Fibroblast of skin of abdomen (primary cell): ENCODE results near the gene YPEL3.
A peak's percentile ranks its signal among the peaks of the same experiment; 100 is the strongest.

Experiments used
- DNase-seq: peaks from one replicate; pipeline ENCODE4 v3.0.0-alpha.2; 2013

Gene YPEL3

DNA sequence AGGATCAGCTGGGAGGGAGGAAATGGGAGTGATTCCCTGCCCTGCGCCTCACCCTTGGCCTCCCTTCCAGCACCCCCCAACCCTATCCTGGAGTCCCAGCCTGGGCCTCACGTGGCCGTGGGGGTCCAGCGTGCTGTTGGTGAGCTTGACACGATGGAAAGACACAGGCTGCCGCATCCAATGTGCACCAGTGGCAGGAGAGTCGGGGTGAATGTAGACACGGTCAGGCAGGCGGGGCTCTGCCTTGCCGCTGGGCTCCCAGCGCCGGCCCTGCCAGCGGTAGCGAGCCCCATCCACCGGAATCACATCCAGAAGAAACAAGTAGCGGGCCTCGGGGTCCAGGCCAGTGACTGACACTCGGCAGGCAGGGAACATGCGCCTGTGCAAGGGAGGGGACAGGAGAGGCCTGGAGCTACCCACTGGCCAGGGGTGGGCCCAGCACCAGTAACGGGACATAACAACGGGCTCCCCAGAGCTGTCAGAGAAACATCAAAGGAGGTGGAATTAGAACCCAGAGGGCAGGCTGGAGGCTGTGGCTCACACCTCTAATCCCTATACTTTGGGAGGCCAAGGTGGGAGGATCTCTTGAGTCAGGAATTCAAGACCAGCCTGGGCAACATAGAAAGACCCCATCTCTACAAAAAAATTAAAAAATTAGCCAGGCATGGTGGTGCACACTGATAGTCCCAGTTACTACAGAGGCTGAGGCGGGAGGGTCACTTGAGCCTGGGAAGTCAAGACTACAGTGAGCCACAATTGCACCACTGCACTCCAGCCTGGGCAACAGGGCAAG, 7.0 kb downstream of the YPEL3 start:
- no peak for DNase-seq

DNA sequence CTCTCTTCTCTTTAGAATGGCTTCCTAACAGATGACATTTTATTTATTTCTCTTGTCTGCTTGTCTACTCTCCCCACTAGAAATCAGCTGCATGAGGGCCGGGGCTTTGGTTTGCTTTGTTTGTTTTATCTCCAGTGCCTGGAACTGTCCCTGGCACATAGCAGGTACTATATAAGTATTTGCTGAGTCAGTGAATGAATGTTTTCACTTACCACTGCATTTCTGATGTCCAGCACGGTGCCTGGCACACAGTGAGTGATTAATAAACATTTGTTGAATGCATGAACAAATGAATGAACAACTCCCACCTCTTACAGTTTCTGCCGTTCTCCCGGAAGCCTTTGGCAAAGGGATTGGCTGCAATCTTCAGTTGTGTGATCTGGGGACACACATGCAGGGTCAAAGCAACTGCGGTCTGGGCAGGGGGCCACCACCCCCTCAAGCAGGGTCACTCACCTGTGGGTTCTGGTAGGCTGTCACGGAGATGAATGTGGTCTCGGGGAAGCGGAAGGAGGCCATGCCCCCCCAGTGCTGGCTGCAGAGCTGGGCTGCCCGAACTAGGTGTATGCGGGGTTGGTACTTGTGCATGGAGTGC, 7.7 kb downstream of the YPEL3 start:
- DNase-seq: no peak

DNA sequence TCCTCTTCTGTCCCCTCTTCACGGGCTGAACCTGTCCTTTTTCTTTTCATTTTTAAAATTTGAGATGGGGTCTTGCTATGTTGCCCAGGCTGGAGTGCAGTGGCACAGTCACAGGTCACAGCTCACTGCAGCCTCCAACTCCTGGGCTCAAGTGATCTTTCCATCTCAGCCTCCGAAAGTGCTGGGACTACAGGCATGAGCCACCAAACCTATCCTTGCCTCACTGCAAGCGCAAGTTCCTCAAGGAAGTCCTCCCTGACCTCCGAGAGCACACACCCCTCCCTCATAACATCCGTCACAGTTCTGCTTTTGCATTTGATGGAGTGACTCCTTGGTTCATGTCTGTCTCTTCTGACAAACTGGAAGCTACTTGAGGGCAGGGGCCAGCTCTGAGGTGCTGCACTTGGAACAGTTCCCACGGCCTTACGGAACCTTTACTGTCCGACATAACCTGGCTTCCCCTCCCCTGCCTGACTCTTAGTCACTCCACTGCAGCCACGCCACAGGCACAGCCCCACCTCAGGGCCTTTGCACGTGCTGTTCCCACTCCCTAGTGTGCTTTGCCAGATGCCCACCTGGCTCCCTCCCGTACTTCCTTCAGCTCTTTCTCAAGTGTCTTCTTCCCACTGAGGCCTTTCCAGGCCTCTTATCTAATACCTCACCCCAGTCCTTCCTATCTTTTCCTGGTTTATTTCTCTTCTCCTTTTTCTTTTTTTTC, 8.7 kb downstream of the YPEL3 start:
- no peak for DNase-seq

DNA sequence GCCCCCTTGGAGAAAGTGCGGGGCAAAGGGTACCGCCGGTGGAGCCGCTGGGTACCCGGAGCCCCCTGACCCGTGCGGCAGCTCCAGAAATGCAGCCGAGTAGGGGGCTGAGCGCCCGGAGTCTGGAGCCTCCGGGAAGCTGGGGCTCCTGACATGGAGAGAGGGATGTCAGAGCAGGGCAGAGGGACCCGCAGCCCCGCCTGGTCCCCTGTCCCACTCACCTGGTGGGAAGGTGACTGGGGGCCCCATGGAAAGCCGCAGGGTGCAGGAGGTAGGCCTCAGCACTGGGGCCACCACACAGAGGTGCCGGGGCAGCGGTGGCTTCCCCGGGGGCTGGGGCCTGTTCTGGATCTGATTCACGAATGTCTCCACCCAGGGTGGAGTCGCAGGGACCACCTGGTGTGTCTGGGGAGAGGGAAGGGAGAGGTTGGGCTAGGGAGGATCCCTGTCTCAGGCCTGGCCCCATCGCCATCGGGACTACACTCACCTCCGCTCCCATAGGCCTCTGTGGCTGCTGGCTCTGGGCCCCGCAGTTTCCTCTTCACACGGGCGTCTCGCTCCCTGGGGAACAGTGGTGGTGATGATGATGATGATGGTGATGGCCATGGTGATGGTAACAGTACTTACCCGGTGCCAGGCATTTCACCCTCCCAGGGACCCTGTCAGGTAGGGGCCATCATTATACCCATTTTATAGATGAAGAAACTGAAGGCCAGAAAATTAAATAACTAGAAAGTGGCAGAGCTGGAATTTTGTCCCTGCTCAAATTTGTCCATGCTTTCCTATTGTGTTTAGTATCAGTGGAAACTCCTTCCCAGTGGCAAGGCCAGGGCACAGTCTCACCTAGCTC, 9.5 kb downstream of the YPEL3 start:
- no peak for DNase-seq

DNA sequence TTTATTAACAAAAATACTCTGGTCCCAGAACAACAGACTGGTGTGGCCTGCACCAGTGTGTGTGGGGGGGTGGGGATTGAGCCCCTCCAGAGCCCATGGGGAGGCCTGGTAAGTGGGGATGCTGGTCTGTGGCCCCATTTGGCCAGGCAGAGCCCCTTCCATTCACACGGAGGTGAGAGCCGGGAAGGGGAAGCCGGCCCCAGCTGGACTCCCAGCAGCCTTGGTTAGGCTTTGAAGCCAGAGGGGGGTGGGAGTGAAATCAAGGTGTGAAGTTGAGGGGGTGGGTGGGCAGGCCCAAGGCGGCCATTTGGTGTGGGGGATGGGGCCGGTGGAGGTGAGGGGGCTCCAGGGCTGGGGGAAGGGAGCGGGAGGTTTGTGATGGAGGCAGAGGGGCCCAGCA, 10.2 kb downstream of the YPEL3 start:
- DNase-seq: no peak

DNA sequence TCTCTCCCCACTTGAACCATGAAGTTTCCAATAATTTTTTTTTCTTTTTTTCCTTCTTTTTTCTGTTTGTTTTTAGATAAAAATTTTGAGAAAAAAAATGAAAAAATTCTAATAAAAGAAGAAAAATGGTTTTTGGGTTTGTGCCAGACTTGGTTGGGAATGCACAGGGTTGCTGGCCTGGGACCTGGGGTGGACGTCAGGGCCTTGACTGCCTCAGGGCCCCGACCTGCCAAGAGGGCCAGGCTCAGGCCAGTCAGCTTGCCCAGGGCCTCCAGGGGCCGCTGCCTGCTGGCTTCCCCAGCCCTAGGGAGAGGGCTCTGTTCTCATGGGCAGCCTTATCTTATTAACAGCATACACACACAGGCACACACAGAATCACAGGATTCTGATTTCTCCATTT, 10.8 kb downstream of the YPEL3 start:
- DNase-seq: no peak

DNA sequence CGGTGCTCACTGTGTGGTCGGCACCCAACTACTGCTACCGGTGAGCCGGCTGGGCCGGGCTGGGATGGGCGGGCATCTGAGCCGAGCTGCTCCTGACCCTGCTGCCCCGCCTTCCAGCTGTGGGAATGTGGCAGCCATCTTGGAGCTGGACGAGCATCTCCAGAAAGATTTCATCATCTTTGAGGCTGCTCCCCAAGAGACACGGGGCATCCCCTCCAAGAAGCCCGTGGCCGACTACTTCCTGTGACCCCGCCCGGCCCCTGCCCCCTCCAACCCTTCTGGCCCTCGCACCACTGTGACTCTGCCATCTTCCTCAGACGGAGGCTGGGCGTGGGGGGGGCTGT, 11.2 kb downstream of the YPEL3 start:
- no peak for DNase-seq

DNA sequence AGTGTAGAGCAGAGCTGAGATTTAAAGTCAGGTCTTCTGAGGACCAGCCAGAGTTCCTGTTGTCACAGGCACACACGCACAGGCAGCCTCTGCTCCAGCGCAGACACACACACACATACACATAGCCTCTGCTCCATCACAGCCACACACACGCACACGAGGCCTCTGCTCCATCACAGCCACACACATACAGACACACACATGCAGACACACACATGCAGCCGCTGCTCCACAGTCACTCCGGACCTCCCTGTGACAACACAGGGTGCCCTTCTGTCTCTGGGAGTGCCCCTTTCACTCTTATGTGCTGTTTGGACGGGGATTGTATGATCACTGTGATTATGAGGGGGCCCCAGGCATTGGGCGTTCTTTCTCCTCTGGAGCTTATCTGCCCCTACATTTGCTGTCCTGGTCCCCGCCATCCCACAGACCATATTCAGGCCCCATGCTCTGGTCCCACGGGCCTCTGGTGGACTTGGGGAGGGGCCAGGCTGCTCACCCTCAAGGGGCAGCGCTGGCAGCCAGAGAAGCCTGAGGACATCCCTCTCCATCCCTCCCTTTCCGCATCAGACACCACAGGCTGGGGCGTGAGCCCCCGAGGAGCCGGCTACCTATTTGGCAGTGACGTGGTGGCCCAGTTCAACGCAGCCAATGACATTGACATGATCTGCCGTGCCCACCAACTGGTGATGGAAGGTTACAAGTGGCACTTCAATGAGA, 11.8 kb downstream of the YPEL3 start:
- DNase-seq: no peak

DNA sequence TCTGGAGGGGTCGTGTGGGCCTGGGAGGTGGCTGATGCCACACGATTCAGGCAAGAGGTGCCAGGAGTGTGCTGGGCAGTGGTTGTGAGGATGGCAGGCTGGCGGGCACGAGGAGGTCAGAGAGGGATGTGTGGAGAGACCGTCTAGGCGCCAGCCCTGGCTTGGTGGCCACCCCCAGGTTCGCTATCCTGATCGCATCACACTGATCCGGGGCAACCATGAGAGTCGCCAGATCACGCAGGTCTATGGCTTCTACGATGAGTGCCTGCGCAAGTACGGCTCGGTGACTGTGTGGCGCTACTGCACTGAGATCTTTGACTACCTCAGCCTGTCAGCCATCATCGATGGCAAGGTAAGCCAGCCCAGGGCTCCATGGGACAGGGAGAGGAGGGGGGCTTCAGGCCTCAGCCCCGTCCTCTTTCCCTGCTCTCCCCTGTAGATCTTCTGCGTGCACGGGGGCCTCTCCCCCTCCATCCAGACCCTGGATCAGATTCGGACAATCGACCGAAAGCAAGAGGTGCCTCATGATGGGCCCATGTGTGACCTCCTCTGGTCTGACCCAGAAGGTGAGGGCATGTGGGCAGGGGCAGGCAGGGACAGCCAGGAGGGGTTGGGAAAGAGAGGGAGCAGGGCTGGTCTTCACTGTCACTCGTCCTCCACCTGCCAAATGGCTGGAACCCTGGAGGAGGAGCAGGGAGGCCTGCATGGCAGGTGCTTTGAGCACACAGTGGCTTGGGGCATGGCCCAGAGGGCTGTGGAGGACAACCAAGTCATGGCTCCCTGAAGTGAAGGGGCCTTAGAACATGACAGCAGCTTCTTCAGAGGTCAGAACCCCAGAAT, 12.6 kb downstream of the YPEL3 start:
- DNase-seq: no peak

DNA sequence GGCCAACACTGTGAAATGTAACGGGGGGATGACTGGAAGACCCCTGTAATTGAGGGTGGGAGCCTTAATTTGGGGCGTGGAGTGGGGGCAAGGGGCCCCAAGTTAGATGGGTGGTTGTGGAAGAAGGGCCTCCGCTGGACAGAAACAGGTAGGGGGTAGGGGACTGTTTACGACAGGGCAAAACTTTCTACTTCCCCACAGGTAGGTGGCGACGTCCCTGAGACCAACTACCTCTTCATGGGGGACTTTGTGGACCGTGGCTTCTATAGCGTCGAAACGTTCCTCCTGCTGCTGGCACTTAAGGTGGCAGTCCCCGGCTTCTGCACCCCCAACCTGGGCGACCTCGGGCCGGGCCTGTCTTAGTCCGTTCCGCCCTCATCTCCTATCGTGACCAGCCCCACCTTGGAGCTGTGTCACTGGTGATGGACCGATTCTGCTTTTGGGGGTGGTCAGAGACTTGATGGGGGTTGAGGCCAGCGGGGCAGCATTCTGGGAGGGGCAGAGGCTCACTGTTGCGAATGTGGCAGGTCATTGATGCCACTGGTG, 13.4 kb downstream of the YPEL3 start:
- no peak for DNase-seq

DNA sequence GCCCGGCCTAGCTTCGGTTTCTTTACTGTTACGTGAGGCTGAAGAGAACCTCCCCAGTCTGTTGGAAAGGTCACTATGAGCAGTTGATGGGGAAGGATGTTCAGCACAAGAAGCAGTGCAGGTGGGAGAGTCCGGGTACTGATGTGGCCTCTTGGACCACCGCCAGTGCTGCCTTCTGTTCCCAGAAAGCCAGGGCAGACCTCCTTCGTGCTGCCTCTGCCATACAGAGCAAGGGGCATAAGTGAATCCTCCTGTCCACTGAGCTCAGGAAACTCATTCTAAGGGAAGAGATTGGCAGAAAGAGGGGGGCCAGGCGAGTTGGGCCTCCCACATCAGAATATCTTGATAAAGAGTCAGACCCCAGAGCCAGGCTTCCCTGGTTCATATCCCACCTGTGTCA, 16.5 kb downstream of the YPEL3 start:
- no peak for DNase-seq

DNA sequence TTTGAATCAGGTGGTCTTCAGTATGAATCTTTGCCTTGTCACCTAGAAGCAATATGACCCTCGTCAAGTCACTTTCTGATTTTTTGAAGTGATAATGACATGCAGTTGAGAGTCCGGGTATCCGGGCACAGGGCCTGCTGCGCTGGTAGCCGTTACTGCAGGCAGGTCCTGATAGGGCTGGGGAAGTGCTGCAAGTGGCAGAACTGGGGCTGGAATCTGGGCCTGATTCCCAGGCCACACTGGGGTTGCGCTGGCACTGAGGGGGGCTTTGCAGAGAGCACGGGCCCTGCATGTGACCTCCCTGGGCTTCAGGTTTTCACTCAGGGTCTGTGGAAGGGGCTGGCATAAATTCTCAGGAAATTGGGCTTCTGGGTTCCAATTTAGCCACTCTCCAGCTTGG, 17.3 kb downstream of the YPEL3 start:
- DNase-seq: no peak

DNA sequence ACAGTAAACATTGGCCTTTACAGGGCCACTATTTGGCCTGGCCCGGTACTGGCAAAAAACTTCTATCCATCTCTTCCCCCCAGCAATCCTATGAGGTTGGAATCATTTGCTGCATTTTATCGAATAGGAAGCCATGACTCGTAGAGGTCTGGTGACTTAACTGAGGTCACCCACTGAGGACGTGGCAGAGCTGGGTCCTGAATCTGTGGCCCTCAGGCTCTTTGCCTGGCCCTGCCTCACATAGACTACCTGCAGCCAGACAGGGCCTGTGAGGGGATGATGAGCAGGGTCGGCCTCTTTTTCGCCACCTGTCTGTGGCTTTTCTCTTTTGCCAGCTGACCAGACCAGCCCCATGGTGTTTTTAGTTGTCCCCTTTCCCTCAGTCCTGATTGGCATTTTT, 18.4 kb downstream of the YPEL3 start:
- no peak for DNase-seq

DNA sequence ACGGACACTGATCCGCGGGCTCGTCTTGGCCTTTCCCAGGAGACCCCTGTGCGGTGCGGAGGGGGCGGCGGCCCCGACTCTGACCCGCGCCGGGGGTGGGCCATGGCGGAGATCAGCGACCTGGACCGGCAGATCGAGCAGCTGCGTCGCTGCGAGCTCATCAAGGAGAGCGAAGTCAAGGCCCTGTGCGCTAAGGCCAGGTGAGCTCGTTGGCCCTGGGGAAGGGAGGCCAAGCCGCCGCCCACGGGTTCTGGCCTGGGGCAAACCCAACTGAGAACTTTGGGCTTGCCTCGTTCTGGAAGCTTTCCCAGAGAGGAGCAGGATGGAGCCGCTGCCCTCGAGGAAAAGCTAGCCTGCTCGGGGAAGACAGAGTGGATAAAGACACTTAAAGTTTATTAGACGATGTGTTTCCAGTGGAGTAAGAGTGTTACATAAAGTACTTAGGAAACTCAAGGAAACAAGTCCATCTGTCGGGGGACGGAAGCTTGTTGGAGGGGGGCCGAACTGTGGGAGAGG, 19.7 kb downstream of the YPEL3 start:
- no peak for DNase-seq

DNA sequence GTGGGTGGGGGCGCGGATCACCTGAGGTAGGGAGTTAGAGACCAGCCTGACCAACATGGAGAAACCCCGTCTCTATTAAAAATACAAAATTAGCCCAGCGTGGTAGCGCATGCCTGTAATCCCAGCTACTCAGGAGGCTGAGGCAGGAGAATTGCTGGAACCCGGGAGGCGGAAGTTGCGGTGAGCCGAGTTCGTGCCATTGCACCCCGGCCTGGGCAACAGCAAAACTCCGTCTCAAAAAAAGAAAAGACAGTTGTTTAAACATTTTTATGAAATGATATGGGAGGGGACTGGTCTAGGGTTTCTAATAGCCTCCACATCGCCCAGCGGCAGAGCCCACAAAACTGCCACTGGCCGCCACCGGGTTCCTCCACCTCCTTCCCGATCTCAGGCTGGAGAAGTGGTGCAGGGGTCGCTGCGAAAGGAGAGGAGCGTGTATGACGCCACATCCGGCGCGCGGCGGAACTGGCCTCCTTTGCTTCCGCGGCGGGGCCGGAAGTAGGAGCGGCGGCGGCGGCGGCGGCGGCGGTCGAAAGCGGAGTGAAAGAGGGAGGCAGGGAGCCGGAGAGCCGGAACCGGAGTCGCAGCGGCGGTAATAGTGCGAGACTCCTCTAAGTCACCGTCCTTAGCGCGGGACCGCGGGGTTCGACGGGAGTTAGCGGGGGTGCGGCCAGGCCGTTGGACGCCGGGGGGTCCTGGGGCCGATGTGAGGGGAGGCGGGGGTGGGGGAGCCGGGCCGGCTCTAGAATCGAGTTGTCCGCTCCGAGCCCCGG, 20.3 kb downstream of the YPEL3 start, which contains the start of gene PPP4C:
Gene PPP4C (plus strand): TSS at position 492 of the 773 bp plus-strand sequence. CDS start 384 bp downstream, outside the sequence.
- DNase-seq: peak; percentile 89

DNA sequence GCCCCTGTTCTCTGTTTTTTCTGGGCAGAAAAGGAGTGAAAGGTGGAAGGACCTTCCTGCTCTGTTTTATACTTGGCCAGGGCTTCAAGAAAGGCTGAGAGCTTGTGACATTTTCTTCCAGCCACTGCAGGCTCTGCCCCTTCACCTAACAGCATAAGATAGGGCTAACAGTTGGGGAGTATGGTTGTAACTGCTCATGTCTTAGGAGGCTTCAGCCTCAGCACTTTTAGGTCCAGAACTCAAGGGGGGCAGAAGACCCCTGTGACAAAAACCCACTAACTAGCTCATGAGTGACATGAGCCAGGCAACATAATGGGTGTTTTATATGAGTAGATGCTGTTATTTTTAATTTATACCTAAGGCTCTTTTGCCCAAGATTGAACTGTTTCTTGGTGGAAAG, 25.5 kb downstream of the YPEL3 start:
- DNase-seq: no peak

DNA sequence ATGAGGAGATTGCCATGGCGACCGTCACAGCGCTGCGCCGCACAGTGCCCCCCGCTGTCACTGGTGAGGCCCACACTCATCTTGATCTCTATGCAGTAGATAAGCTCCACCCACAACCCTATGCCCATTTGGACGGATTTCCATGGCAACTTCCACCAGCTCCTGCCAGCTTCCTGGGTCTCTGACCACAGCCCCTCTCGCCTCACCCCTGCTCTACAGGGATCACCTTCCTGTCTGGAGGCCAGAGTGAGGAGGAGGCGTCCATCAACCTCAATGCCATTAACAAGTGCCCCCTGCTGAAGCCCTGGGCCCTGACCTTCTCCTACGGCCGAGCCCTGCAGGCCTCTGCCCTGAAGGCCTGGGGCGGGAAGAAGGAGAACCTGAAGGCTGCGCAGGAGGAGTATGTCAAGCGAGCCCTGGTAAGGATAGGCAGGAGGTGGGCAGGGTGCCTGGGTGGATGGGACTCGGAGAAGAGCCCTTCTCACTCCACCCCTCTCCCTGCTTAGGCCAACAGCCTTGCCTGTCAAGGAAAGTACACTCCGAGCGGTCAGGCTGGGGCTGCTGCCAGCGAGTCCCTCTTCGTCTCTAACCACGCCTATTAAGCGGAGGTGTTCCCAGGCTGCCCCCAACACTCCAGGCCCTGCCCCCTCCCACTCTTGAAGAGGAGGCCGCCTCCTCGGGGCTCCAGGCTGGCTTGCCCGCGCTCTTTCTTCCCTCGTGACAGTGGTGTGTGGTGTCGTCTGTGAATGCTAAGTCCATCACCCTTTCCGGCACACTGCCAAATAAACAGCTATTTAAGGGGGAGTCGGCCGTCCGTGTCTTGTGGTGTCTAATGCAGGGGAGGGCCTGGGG, 26.2 kb downstream of the YPEL3 start:
- no peak for DNase-seq

DNA sequence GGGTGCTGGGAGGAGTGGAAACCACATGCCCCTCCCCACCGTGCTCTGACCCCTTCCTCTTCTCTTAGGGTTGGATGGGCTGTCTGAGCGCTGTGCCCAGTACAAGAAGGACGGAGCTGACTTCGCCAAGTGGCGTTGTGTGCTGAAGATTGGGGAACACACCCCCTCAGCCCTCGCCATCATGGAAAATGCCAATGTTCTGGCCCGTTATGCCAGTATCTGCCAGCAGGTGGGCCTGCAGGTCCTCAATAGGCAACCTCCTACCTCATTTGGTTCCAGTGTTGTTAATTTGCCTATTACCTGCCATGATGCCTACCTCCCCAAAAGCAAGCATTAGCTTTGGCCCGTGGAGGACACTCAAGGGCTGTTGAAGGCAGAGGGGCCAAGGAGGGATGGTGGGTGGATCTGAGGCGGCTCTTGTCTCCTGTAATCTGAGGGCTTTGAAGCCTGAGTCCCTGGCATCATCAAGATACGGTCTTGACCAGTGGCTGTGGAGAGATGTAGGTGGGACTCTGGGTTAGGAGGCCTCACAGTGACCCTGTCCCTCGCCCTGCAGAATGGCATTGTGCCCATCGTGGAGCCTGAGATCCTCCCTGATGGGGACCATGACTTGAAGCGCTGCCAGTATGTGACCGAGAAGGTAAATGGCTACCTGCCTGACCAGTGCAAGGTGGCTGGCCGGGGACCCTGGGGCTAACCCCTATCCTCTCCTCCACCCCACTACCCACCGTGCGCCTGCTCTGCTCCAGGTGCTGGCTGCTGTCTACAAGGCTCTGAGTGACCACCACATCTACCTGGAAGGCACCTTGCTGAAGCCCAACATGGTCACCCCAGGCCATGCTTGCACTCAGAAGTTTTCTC, 27.0 kb downstream of the YPEL3 start:
- no peak for DNase-seq
